ENCODE measurements around the gene GPR156.

GRCh38 chr3:120275618-120276017 is 9.4 kb downstream of the GPR156 start:
- TF ChIP-seq POLR2A (IDR thresholded peaks at IDR 0.05) = no peak
- no peak for TF ChIP-seq EP300 (IDR thresholded peaks at IDR 0.05)

All from tibial nerve (tissue), 3 donors.